Subcutaneous adipose tissue (tissue), 4 donors: ENCODE measurements around the gene CDH23. TPM values are rescaled to one million over a fixed set of nuclear protein-coding genes. Genes with fewer than 3 reads are reported as not detected.

Source experiments
- CTCF ChIP-seq: fragments of 450-650 bp; IDR thresholded peaks from one replicate; pipeline ENCODE4 v1.5.1; 2016; ENCODE audit warnings: low read depth, mild to moderate bottlenecking, control low read depth, antibody characterized with exemption, moderate library complexity
- total RNA-seq, 4 donors: library from RNA; depleted of rRNA; stranded (reverse); fragments of >200 nt; gene quantifications; one replicate each; pipeline ENCODE4 v1.1.0, GENCODE V29; 2016

CDH23 gene
- total RNA-seq, 4 donors from 2014 or later: 14.3 to 74.8 (median 24.1) TPM

- no peak for TF ChIP-seq CTCF
Measured at GRCh38 chr10:71821909-71822763, 425.4 kb downstream of the CDH23 start.

GRCh38 chr10:71823356-71823755 is 426.6 kb downstream of the CDH23 start:
- no peak for TF ChIP-seq CTCF

- TF ChIP-seq CTCF: no peak
Measured at GRCh38 chr10:71824333-71824732, 427.6 kb downstream of the CDH23 start.

GRCh38 chr10:71825217-71825616 is 428.5 kb downstream of the CDH23 start:
- TF ChIP-seq CTCF: no peak

DNA sequence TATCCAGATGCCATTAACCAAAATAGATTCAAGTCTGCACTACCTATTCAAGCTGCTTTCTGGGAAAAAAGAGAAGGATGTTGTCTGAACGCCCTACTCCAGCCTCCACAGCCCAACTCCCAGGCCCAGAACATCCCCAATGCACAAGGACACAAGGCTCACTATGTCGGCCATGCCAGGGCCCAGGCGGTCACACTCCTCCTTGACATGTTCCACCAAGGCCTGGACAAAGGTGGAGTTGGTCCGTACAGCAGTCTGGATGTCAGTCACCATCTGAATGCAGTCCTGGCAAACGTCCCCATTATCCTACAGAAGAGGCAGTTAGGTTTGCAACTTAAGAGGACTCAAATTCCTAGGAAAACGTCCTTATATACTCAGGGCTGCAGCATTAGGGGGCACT is 431.1 kb downstream of the CDH23 start:
- no peak for TF ChIP-seq CTCF

GRCh38 chr10:71828702-71829101 is 432.0 kb downstream of the CDH23 start:
- no peak for TF ChIP-seq CTCF

- TF ChIP-seq CTCF: no peak
Measured at GRCh38 chr10:71829171-71829570, 432.5 kb downstream of the CDH23 start.
